ENCODE results near the gene HRH3. TPM values are rescaled to one million over a fixed set of nuclear protein-coding genes. Genes with fewer than 3 reads are reported as not detected.

HRH3 gene
- total RNA-seq (2014; rRNA removed; shearing (Covaris generic)) = not detected in 2 replicates
- not detected in 2 replicates for polyA plus RNA-seq (2015; cell fraction: cytosol; rRNA removed)
- polyA plus RNA-seq (2015; cell fraction: nucleus; rRNA removed) = not detected in 2 replicates

DNA sequence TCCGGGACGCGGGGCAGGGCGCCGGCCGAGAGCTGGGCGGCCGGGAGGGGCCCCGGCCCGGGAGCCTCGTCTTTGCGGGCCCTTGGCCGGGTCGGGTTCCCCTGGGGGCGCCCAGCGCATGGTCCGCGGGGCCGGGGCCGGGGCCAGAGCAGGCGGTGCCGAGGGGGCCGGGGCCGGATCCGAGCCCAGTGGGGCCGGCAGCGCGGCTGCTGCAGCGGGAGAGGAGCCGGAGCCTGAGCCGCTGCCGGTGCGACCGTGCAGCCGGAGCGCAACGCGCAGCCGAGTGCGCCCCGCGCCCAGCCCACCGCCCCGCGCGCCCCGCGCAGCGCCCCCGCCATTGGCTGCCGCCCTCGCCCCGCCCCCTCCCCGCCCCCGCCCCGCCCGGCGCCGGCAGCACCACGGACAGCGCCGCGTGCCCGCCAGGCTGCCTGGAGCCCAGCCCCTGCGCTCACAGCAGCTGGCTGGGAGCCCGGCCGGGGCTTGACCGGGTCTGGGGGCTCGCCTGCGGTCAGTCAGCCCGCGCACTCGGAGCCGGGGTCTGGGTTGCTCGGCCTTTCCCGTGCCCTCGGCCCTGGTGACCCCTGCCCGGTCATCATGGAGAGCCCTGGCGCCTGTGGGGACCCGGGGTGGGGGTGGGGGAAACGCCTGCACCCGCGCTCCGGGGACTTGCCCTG is at the start of gene HRH3:
HRH3 (minus strand) TSS at position 287 of the 674 bp plus-strand sequence. CDS start 308 bp downstream, outside the sequence.
- in situ Hi-C loops (cut with HindIII; ENCODE audit: low pct_unique_long_range_greater_than_20kb, low sequenced_read_pairs) = no loop called here
- no peak for DNase-seq (ENCODE audit: low read depth, low spot score)

DNA sequence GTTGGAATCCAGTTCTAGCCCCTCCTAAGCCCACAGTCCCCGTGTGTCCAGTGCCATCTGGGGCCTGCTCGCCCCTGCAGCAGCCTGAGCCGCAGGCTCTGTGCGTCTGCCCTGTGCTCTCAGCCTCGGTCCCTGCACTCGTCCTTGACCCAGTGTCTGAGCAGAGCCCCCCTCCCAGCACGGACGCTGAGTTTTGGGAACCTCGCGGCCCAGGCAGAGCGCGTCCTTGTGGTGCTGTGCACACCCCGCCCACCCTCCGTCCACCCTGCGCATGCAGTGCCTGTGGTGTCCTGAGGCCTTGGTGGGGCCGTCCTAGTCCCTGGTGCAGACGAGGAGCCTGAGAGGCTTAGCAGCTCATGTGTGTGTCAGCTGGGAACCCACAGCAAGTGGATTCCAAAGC is 49.8 kb upstream of the HRH3 start:
- in situ Hi-C loops (cut with HindIII; ENCODE audit: low pct_unique_long_range_greater_than_20kb, low sequenced_read_pairs) = no loop called here
- DNase-seq (ENCODE audit: low read depth, low spot score) = no peak

DNA sequence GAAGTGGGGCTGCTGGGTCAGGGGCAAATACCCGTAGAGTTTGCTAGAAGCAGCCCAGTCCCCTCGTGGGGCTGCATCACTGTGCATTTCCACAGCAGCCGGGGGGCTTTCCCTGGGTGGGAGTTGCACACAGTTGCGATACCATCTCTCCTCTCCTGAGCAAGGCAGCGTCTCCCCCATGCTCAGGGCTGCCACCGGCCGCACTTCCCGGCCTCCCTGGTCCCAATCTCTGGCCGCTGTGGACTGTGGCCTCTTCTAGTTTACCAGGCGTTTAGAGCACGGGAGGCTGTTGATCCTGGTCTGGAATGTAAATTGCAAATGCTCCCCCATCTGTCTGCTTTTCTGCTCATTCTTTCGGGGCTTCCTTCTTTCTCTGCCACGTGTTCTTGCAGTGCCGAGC is 49.3 kb upstream of the HRH3 start:
- in situ Hi-C loops (cut with HindIII; ENCODE audit: low pct_unique_long_range_greater_than_20kb, low sequenced_read_pairs) = no loop called here

GRCh38 chr20:62268228-62268900 is 48.3 kb upstream of the HRH3 start:
- in situ Hi-C loops (cut with HindIII; ENCODE audit: low pct_unique_long_range_greater_than_20kb, low sequenced_read_pairs) = no loop called here
- no peak for DNase-seq (ENCODE audit: low read depth, low spot score)

More for the DNA sequence above, 49.3 kb upstream of the HRH3 start:
- no peak for DNase-seq (ENCODE audit: low read depth, low spot score)

GRCh38 chr20:62267543-62267942 is 47.5 kb upstream of the HRH3 start:
- DNase-seq (ENCODE audit: low read depth, low spot score) = no peak
- in situ Hi-C loops (cut with HindIII; ENCODE audit: low pct_unique_long_range_greater_than_20kb, low sequenced_read_pairs) = no loop called here

- in situ Hi-C loops (cut with HindIII; ENCODE audit: low pct_unique_long_range_greater_than_20kb, low sequenced_read_pairs) = no loop called here
Measured at GRCh38 chr20:62266851-62267250, 46.8 kb upstream of the HRH3 start.

DNA sequence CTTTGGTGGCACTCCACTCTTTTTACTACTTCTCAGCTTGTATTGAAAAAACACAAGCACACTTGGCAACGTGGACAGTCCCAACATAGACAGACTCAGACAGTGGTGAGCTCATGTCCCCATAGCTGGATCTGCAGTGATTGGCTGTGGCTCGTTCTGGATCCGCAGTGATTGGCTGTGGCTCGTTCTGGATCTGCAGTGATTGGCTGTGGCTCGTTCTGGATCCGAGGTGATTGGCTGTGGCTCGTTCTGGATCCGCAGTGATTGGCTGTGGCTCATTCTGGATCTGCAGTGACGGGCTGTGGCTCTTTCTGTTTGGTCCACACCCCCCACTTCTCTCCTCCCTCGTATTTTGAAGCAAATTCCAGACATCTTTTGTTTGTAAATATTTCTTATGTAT is 46.3 kb upstream of the HRH3 start:
- peak; percentile 23 for DNase-seq (ENCODE audit: low read depth, low spot score)
- in situ Hi-C loops (cut with HindIII; ENCODE audit: low pct_unique_long_range_greater_than_20kb, low sequenced_read_pairs) = no loop called here

More at GRCh38 chr20:62266851-62267250, 46.8 kb upstream of the HRH3 start:
- no peak for DNase-seq (ENCODE audit: low read depth, low spot score)

- in situ Hi-C loops (cut with HindIII; ENCODE audit: low pct_unique_long_range_greater_than_20kb, low sequenced_read_pairs) = no loop called here
- DNase-seq (ENCODE audit: low read depth, low spot score) = no peak
Measured at GRCh38 chr20:62265365-62265764, 45.3 kb upstream of the HRH3 start.

DNA sequence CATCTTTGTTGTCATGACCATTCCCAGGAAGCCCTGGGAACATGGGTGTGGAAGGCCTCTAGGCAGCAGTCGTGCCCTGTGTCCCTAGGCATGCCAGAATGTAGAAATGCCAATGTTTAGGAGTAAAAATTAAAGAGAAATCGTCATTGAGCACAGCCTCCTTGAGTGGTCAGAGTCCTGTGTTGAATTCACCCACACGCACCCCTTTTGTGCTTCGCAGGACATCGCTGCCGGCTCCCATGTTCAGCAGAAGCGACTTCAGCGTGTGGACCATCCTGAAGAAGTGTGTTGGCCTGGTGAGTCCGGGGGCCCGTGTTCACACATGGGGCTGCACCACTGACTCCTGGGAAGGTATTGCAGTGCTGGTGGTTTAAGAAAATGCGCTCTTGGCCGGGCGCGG is 43.3 kb upstream of the HRH3 start:
- DNase-seq (ENCODE audit: low read depth, low spot score) = no peak
- in situ Hi-C loops (cut with HindIII; ENCODE audit: low pct_unique_long_range_greater_than_20kb, low sequenced_read_pairs) = no loop called here

DNA sequence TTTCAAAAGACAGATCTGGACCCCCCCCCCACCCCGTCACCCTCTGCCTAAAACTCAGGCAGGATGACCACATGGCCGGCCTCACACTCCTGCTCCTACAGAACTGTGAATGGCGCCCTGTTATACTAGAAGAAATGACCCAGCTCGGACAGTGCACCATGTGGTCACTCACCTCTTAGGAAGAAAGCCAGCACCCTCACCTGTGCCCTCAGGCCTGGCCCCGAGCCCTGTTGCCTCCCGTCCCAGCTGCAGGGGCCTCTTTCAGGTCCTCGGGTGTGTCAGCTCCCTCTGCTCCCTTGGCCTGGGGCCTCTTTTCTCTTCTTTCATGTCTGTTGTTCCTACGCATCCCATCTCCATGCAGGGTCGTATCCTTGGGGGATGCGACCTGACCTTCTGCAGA is 42.0 kb upstream of the HRH3 start:
- in situ Hi-C loops (cut with HindIII; ENCODE audit: low pct_unique_long_range_greater_than_20kb, low sequenced_read_pairs) = no loop called here
- DNase-seq (ENCODE audit: low read depth, low spot score) = no peak

- in situ Hi-C loops (cut with HindIII; ENCODE audit: low pct_unique_long_range_greater_than_20kb, low sequenced_read_pairs) = no loop called here
Measured at GRCh38 chr20:62259294-62259565, 39.2 kb upstream of the HRH3 start.

GRCh38 chr20:62258499-62259293 is 38.6 kb upstream of the HRH3 start:
- no peak for DNase-seq (ENCODE audit: low read depth, low spot score)

More at GRCh38 chr20:62259294-62259565, 39.2 kb upstream of the HRH3 start:
- no peak for DNase-seq (ENCODE audit: low read depth, low spot score)

DNA sequence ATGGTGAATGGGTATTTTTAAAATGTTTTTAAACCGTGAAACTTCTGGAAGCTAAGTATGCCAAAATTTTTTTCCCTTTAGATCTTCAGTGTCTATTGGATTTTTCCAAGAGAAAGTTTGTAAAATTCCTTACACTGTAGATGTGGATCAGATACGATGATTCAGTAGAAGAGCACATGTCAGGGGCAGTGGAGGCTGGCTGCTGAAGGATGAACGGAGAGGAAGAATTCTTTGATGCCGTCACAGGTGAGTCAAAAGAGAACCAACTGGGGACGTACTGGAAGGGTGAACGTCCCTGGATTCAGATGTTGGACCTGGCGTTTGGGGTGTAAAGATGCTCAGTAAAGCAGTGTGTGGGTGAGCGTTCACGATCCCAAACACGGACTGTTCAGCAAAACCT is 35.9 kb upstream of the HRH3 start:
- in situ Hi-C loops (cut with HindIII; ENCODE audit: low pct_unique_long_range_greater_than_20kb, low sequenced_read_pairs) = no loop called here
- no peak for DNase-seq (ENCODE audit: low read depth, low spot score)

More at GRCh38 chr20:62258499-62259293, 38.6 kb upstream of the HRH3 start:
- in situ Hi-C loops (cut with HindIII; ENCODE audit: low pct_unique_long_range_greater_than_20kb, low sequenced_read_pairs) = no loop called here

- DNase-seq (ENCODE audit: low read depth, low spot score) = no peak
- in situ Hi-C loops (cut with HindIII; ENCODE audit: low pct_unique_long_range_greater_than_20kb, low sequenced_read_pairs) = no loop called here
Measured at GRCh38 chr20:62254021-62254724, 34.1 kb upstream of the HRH3 start.

- DNase-seq (ENCODE audit: low read depth, low spot score) = no peak
- in situ Hi-C loops (cut with HindIII; ENCODE audit: low pct_unique_long_range_greater_than_20kb, low sequenced_read_pairs) = no loop called here
Measured at GRCh38 chr20:62253398-62253797, 33.3 kb upstream of the HRH3 start.

DNA sequence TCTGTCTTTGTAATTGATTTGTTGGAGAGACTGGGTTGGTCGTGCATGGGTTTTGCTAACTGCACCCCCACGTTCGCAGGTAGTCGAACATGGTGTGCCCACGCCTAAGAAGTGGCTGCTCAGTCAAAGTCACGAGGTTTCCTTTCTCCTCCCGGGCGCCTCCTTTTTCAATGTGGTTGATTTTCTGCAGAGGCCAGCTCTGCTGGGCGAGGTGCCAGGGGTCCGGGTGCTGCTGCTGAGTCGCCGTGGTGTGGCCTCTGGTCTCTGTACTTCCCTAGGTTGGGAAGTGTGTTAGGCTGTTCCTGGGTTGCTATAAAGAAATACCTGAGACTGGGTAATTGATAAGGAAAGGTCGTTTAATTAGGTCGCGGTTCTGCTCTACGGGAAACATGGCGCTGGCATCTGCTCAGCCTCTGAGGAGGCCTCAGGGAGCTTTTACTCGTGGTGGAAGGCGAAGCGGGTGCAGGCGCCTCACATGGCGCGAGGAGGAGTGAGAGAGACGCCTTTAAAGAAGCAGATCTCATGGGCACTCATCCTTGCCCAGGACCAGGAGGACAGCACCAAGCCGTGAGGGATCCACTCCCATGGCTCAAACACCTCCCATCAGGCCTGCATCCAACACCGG is 32.4 kb upstream of the HRH3 start:
- in situ Hi-C loops (cut with HindIII; ENCODE audit: low pct_unique_long_range_greater_than_20kb, low sequenced_read_pairs) = no loop called here
- no peak for DNase-seq (ENCODE audit: low read depth, low spot score)

DNA sequence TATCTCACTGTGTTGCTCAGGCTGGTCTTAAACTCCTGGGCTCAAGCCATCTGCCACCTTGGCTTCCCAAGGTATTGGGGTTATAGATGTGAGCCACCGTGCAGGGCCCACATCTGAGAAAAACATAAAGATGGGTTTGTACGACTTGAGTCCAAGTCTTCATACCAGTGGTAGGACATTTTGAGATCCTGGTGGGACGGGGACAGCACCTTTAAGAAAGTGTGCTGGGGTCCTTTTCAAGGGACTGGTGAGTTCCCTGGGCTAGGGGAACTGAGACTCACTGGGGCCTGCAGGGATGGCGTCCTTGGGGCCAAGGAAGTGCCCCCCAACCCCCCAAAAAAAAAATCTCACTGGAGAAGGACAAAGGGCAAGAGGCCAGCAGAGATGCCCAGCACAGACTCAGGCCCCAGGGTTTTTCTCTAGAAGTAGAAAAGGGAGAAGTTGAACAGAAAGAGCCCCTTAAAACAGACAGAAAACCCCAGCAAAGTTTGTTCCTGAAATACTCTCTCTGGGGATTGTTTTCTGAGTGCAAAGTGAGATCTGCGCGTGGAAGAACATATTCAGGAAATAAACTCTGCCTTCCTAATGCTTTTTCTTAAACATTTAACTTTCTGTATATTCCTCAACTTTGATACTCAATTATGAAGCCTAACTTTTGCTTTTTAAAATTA is 28.9 kb upstream of the HRH3 start:
- DNase-seq (ENCODE audit: low read depth, low spot score) = no peak
- in situ Hi-C loops (cut with HindIII; ENCODE audit: low pct_unique_long_range_greater_than_20kb, low sequenced_read_pairs) = no loop called here

All from SK-MEL-5 (cell line).